GOT3 (cell line): ENCODE data around the gene EXOC1.

ENCODE experiments used
- DNase-seq: peaks from one replicate; lab custom pipeline; 2025; ENCODE audit warnings: mixed read lengths; lab: John Stamatoyannopoulos, UW

Gene EXOC1

DNA sequence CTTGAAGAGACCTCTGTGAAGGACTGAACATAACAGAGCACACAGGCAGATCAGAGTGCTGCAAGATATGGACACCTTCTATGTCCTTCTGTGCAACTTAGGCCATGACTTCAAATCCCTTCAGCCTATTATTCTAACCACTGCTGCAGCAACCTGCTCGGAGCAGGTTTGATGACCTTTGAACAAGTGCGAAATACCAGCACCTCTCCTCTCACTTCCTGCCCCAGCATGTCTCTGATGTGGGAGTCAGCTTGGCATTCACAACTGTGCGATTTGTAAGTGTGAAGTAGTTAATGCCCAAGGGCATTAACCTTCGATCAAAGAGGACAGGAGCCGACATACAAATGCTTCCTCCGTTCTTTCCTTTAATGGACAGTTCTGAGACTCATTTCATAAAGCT, 1.6 kb upstream of the EXOC1 start:
- DNase-seq = no peak

DNA sequence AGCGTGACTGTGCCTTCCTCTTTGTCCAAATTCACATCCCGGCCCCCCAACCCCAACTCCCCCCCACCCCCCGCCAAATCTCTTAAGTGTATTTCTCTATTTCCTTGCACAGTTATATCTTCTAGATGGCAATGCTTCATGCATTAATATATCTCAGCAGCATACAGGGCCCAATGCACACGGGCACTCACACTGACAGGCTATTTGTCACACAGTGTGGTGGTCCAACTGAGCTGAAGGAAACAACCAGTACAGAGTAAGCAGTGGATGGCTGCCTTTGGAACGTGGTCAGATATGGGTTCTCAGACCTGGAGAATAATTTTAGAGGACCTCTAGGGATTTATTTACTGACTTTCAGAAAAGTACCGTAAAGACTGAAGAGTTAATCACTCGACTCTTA, 681 bp downstream of the EXOC1 start:
- DNase-seq = no peak

DNA sequence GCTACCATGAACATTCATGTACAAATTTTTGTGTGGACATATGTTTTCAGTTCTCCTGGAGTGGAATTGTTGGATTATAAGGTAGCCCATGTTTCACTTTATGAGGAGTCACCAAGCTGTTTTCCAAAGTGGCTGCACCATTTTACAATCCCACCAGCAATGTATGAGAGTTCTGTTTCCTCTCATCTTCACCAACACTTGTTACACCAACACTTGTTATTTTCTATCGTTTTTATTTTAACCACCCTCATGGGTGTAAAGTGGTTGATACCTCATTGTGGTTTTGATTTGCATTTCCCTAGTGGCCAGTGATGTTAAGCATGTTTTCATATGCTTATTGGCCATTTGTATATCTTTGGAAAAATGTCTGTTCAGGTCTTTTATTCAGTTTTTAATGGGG, 4.1 kb downstream of the EXOC1 start:
- DNase-seq = no peak

DNA sequence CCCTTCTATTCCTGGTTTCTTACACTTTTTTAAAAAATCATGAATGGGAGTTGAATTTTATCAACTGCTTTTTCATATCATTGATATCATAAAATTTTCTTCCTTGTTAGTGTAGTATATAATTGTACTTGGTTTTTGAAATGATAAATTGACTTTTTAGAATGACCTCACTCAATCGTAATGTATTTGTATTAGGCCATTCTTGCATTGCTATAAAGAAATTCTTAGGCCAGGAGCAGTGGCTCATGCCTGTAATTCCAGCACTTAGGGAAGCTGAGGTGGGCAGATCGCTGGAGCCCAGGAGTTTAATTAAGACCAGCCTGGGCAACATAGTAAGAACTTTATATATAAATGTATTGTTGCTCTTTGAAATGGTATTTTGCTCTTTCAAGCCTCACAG, 6.3 kb downstream of the EXOC1 start:
- no peak for DNase-seq

DNA sequence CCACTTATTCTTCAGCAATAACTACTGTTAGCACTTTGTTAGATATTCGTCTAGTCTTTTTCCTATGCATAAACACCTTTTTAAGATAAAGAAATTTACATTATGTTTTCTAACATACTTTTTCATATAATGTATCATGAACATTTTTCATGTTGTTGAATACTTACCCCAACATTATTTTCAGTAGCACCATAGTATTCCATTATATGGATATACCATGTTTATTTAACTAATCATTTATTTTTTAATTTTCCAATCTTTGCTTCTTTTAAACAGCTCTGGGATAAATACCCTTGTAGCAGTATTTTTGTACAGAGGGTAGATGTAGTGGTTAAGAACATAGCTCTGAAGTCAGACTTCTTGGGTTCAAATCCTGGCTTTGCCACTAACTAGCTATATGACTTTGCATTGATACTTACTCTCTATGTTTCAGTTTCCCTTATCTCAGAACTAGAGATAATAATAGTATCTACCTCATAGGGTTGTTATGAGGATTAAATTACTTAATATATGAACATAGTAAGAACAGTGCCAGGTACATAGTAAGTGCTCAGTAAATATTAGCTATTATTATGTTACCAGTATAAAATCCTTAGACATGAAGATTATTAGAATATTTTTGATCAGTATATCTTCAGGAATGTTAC, 11.3 kb downstream of the EXOC1 start:
- no peak for DNase-seq

DNA sequence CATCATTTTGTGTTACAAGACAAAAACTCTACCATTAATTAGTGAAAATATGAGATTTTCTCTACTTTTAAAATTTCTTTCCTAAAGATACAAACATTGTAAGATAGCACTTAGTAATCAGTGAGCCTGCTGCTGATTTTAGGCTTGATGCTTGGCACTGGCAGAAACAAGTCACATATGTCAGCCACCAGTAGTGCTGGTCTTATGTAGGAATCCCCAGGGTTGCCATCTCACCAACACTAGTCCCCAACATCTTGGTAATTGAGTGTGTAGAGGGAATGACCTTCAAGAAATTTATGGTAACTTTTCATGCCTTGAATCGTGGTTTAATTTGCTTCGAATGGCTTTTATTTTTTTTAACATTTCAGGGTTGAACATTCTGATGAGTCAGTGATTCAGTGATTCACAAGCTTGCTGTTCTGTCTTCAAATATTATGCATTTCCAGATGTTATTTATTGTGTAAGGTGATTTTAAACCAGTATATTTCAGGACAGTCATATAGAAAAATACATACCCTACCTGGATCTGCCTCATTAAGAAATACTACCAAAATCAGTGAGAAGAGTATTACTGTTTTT, 11.9 kb downstream of the EXOC1 start:
- no peak for DNase-seq

DNA sequence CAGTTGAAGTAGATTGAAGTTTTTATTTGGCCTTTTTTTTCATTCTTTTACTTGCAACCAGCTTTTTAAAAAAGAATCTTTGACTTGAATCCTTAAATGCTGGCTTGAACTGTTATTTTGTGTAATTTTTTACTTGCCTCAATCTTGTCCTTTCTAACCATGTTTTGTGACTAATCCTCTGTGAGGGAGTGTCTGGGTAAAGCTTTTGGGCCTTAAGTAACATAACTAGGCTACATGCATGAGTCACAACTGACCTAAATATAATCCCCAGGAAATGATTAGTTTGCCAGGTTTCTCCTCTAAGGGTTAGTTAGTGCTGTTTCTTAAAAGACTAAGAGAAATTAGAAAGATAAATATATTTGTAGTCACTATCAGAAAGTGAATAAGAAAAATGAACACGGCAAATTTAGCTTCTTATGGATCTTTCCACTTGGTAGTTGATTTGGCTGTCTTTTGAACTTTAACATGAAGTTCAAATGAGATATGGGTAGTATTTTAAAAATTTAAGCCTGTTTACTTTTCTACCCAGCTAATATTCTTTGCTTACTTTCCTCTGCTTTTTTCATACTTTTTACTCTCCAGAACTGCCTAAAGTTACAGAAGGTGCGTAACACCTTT, 13.0 kb downstream of the EXOC1 start:
- DNase-seq = no peak

DNA sequence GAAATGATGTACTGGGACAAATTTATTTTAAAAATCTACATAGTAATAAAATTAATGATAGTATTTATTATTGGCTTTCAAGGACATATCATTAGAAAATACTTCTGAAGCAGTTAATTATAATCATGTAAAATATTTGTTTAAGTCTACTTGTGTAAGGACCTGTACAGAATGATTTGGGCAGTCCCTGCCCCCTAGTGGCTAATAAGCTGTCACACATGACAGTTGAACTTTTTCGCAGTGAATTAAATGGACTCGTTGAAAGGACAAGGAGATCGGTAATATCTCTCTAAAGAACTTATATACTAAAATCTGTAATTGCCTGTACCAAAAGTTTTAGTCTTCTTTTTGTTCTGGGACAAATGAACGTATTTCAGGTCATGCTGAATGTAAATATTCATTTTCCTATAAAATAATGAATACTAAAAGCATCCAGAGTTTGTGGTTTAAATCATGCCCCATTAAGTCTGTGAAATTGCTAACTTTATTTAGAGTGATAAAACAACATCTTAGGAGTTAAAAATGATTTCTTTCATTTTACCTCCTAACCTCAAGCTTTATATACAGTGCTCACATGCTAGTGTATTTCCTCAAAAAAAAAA, 13.6 kb downstream of the EXOC1 start:
- DNase-seq = no peak

DNA sequence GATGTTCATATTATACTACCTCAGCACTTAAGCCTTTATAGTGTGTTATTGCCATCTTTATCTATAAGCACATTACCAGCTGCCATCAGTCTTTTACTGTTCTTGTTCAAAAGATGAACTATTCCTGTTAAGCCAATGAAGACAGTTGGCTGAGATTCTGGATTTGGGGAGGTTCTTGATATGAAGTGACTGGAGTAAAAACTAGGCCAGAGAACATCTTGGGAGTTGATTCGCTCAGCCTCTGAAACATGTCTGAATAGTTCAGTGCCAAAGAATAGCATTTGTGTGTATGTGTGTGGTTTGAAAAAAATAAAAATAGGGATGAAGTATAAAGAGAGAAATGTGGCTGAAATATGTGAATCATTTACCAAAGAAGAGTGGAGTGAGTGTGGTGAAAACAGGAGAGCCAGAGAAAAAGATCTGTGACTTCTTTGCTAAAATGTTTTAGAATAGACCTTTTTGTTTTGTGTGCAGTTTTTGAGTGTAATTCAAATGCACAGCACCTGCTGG, 15.2 kb downstream of the EXOC1 start:
- DNase-seq = no peak

DNA sequence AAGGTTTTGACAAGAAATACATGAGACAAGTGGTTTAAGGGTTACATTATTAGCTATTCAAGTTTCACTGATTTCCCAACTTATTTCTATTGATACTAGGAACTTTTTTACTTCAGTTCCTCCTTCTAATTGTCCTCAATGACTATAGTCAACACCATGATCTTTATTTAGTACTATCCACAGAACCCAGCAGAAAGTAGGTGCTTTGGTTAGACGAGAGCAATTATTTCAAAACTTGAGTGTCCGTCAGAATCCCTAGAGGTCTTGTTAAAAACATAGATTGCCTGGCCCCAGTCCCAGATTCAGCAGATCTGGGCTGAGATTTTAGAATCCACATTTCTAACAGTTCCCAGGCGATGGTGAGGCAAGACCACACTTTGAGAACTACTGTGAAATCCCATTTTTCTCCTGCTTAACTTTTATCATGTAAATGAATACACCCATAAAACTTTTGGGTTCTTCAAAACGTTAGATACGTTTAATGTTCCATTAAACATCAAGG, 17.9 kb downstream of the EXOC1 start:
- DNase-seq = no peak

DNA sequence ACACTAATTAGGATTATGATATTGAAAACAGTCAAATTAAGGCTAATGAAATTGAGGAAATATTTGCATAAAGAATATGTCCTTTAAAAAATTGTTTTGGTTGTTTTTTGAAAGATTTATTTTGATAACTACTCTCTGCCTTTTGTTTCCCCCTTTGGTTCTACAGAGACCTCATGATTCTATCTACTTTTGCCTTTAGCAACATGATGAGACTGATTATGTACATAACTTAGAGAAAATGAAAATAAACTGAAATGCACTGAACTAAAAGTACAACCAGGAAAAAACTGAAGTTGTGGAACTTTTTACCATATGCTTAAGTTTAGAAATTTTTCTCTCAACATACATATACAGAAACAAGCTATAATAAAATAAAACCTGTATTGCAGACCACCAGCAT, 21.4 kb downstream of the EXOC1 start:
- no peak for DNase-seq

DNA sequence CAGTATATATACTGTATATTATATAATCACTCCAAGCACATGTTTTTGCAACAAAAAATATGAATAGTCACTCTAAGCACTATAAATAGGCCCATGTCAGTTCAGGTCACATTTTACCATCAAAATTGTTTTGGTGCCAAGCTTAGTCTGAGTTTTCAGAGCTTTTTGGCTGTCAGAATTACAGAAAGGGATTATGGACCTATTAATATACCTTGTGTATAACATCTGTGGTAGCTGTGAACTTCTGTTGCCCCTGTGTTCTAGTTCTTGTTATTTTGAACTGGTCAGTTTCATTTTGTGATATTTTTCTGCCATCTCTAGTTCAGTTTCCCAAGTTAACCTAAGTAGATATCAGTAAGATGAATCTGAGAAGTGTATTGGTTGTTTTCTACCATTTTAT, 22.9 kb downstream of the EXOC1 start:
- no peak for DNase-seq

DNA sequence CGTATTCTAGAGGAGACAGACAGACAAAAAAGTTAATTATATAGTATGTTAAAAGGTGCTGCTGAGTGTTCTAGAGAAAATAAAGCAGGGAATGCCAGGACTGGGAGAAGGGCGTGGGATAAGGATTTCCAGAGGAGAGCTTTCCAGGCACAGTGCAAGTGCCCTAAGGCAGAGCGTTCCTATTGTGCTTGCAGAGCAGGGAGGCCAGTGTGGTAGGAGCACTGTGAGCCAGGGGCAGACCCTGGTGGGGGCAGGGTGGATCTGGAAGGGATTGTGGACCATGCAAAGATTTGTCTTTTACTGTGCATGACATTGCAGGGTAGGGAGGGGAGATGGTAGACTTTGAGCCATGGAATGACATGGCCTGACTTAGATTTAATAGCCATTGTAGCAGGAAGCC, 25.8 kb downstream of the EXOC1 start:
- DNase-seq = no peak

DNA sequence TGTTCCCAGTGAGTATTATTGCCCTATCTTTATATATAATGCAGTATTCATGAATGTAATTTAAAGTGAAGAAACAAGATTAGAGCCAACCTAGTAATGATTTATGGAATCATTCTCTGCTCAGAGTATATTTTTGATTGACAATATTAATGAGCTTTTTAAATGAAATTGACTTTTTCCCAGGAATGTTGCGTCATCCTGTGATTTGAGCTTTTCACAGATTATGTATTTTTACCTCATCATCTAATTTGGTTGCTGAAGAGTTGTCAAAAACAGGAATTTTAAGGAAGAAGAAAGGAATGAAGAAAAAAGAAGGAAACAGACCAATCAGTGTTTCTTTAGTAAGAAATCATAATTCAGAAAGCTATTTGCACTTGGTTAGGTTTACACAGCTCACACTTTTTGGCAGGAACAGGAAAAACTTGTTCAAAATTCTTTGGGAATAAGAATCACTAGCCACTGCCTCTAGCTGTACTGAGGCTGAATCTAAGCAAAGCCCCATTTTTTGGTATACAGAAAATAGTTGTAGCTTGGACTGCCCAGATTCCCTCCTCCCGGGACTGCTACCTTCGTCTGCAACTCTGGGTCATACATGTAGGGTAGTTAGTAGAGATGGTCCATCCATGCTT, 27.3 kb downstream of the EXOC1 start:
- no peak for DNase-seq

DNA sequence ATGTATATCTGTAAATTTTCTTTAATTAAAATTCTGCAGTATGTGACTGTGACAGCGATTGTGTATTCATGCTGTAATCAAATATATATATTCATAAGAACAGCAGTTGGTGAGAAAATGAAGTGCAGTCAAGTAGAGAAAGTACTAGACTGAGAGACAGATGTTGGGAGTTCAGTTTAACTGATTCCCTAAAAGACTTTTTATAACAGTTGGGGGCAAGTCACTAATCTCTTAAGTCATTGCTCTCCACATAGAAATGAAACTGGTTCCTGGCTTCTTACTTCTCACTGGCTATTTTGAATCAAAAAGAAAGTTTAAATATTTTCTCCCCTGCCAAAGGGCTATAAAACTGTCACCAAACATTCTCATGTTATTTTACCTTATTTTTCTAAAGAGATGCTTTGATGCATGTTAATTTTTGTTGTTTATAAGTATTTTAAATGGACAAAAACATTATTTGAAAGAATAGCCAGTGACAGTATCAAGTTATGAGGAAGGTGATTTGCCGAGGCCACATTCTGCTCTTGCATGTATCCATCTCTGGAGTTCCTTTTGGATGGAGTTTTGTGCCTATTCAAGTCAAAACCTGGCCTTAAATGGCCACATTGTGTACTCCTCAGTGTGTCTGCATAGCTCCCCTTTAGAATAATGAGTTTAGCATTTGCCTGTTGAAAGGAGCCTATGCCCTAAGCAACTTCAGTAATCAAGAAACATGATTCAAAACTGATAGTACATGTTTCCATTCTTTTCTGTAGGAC, 30.8 kb downstream of the EXOC1 start:
- DNase-seq = no peak

DNA sequence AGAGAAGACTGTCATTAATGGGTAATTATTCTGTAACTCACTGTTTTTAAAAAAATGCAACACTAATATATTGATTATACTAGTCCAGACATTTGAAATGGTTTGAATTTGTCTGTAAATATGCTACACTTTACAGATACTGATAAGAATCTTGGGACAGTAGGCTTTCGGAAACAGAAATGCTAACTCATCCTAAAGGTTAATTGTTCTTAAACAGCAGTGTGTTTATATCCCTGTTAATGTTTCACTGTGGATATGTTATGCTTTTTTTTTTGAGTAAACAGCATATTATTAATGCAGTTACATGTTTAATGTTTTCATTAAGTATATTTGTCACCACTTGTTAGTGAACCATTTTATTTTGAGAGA, 31.4 kb downstream of the EXOC1 start:
- no peak for DNase-seq

DNA sequence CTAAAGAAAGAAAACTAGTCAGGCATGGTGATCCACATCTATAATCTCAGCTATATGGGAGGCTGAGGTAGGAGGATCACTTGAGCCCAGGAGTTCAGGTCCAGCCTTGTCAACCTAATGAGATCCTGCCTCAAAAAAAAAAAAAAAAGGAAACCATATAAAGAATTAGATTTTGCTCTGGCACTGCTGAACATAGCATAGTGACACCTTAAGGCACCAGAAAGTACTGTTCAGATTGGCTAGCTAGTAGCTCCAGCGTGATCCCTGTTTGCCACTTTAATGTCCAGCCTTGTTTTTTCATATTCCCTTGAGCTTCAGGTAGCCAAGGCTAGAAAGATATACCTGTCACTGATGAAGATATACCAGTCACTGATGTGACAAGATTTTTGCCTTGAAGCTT, 34.1 kb downstream of the EXOC1 start:
- no peak for DNase-seq

DNA sequence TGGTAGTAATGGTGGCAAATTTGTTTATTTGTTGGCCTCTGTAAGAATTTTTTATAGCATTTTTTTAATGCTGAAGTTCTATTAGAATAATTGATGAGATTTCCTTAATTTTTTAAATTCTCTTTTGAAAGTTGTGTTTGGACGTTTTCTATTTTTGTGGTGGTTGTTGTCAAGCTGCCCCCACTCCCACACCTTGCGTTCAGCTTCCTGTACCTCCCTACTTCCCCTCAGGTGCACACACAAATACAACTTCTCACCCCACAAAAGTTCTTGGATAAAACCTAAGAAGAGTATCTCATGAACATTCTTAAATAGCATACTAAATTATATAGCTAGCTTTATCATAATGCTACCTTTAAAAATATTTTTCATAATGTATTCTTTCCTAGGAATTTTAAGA, 38.7 kb downstream of the EXOC1 start:
- no peak for DNase-seq

DNA sequence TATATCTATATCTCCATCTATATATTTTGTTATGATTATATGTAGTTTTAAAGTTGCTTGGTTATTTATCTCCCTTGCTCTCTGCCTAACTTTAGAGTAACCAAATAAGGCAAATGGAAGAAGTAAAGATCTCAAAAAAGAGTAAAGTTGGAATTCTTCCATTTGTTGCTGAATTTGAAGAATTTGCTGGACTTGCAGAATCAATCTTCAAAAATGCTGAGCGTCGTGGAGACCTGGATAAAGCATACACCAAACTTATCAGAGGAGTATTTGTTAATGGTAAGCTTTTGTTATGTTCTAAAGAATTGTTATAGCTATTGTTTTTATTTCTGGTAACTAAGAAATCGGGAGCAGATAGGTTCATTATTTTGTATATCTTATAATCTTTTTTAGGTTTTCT, 43.2 kb downstream of the EXOC1 start:
- no peak for DNase-seq

DNA sequence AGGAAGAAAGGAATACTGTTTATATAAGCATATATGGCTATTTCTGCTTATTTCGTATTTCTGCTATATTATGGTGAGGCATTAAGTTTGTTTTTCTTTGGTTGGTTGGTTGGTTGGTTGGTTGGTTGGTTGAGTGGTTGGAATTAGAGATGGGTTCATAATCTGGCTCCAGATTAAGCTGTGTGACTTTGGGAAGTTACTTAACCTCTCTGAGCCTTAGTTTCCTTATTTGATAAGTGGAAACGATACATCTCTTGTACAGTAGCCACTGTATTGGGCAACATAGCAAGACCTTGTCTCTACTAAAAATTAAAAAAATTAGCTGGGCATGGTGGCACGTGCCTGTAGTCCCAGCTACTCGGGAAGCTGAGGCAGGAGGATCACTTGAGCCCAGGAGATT, 49.2 kb downstream of the EXOC1 start:
- no peak for DNase-seq

DNA sequence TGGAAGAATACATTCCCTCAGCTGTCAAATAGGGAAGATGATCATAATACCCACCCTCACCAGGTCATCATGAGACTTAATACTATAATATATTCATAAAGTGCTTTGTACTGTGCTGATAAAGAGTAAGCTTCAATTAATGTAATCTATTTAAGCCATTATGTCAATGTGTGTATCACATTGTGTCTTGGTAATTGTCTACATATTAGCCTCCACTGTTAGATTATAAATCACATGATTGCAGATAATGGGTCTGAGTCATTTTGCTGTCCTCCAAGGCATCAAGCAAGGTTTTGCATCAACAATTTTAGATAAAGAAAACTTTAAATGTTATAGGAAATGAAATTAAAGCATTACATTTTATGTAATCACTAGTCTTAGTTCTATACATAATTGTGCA, 50.1 kb downstream of the EXOC1 start:
- DNase-seq = no peak

DNA sequence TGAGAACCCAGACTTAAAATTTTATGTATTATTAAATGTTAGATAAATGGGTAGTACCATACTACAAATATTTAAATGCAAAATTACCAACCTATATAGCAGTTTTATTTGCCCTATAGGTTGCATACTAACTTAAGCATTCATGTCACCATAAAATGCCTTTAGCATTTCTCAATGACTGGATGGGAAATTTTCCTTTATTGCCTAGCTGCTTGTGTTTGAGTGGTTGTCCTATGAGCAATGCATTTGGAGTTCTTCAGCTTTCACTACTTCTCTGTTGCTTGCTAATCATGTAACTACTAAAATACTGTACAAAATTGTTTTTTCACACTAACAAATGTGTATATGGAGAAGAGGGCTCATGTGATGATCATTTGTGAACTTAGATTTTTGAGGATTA, 51.1 kb downstream of the EXOC1 start:
- DNase-seq = no peak
